HEK293 (cell line): ENCODE measurements around the gene HOXB8.

ENCODE experiments used
- GFI1B ChIP-seq: fragments of 450-650 bp; formaldehyde crosslinking; IDR thresholded peaks from 2 replicates; pipeline ENCODE4 v1.5.1; 2016; ENCODE audit warnings: missing biosample characterization, missing genetic modification characterization
- ZNF24 ChIP-seq: fragments of 450-650 bp; formaldehyde crosslinking; IDR thresholded peaks from 2 replicates; pipeline ENCODE4 v1.5.1; 2016; ENCODE audit warnings: missing biosample characterization, missing genetic modification characterization
- TF ChIP-seq, protein P1 (sequence below): fragments of 450-650 bp; formaldehyde crosslinking; IDR thresholded peaks from 2 replicates; pipeline ENCODE4 v1.5.1; 2016; ENCODE audit warnings: missing biosample characterization, missing genetic modification characterization

- TF ChIP-seq, protein P1, sequence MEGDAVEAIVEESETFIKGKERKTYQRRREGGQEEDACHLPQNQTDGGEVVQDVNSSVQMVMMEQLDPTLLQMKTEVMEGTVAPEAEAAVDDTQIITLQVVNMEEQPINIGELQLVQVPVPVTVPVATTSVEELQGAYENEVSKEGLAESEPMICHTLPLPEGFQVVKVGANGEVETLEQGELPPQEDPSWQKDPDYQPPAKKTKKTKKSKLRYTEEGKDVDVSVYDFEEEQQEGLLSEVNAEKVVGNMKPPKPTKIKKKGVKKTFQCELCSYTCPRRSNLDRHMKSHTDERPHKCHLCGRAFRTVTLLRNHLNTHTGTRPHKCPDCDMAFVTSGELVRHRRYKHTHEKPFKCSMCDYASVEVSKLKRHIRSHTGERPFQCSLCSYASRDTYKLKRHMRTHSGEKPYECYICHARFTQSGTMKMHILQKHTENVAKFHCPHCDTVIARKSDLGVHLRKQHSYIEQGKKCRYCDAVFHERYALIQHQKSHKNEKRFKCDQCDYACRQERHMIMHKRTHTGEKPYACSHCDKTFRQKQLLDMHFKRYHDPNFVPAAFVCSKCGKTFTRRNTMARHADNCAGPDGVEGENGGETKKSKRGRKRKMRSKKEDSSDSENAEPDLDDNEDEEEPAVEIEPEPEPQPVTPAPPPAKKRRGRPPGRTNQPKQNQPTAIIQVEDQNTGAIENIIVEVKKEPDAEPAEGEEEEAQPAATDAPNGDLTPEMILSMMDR (tag by site-specific recombination), result no peak
- TF ChIP-seq GFI1B (tag by site-specific recombination) (no peak), ZNF24 (tag by site-specific recombination) (no peak)
These were observed 6.1 kb downstream of the HOXB8 start for GRCh38 chr17:48609033-48609432.
